ENCODE measurements around the gene TEDC1. TPM values are rescaled to one million over a fixed set of nuclear protein-coding genes. Genes with fewer than 3 reads are reported as not detected.

Gene TEDC1
- total RNA-seq, 1 experiment from 2014 or later: 26.2 TPM

GRCh38 chr14:105452963-105453362 lies 38.1 kb upstream of the TEDC1 start:
- no peak overlapping the region for H3K14ac ChIP-seq (ENCODE audit: insufficient read depth, low read length)
- H3K23ac ChIP-seq (ENCODE audit: insufficient read length, low read depth, low read length): no peak overlapping the region
- Mint-ChIP-seq H3K9me3 (no peaks in the 10 kb centered on the region; a peak in 1 of 5 replicates), H3K27me3 (ENCODE audit: low read depth) (no peaks in the 10 kb centered on the region), H3K27ac (peak overlapping the region in 2 of 3 experiments; percentile 52 to 72; a peak in 2 of 7 replicates), H3K4me3 (no peak overlapping the region), H3K4me1 (no peaks in the 10 kb centered on the region), H3K36me3 (ENCODE audit: insufficient read depth in 1 of 3, low read depth in 3 of 3) (peaks cover 22 to 58% (median 57%) of the 10 kb centered on the region in 3 experiments; a peak in 6 of 7 replicates)
- H3K23me2 ChIP-seq (ENCODE audit: insufficient read length, low read depth, low read length, poor library complexity, severe bottlenecking): no peaks in the 10 kb centered on the region
- no peak overlapping the region for H2BK12ac ChIP-seq (ENCODE audit: insufficient read length, low read depth, low read length)
- whole genome bisulfite sequencing (ENCODE audit: extremely low coverage, insufficient read length, low lambda C conversion rate): no CpG with 5 or more reads among the region's 14 CpGs
- no peak overlapping the region for H4K5ac ChIP-seq (ENCODE audit: insufficient read length, low read depth, low read length)
- no peak overlapping the region for H3K56ac ChIP-seq (ENCODE audit: insufficient read length, low read depth, low read length)
- H2AFZ ChIP-seq (ENCODE audit: low read length): no peak overlapping the region
- H4K91ac ChIP-seq (ENCODE audit: insufficient read length, low read depth, low read length): no peak overlapping the region
- no peak overlapping the region for H3K27ac ChIP-seq (ENCODE audit: insufficient read length, low read depth, low read length)
- H2BK15ac ChIP-seq (ENCODE audit: low read depth, low read length): no peak overlapping the region
- no peaks in the 10 kb centered on the region for H3K27me3 ChIP-seq (ENCODE audit: insufficient read depth, low read length)
- H3T11ph ChIP-seq (ENCODE audit: low read length): no peak overlapping the region
- no peaks in the 10 kb centered on the region for H3K9me3 ChIP-seq (ENCODE audit: control insufficient read depth, low read depth, low read length)
- no peak overlapping the region for H3K18ac ChIP-seq (ENCODE audit: insufficient read length, low read depth, low read length)
- TF ChIP-seq CTCF (conservative IDR thresholded peaks at IDR 0.05): no peak
- H3K79me1 ChIP-seq (ENCODE audit: insufficient read depth, low read depth, low read length, poor library complexity, severe bottlenecking): no peaks in the 10 kb centered on the region
- DNase-seq: no peak
- no peak overlapping the region for H3K9ac ChIP-seq (ENCODE audit: extremely low read depth, insufficient read length, low read length)
- no peaks in the 10 kb centered on the region for H4K20me1 ChIP-seq (ENCODE audit: control insufficient read depth, insufficient read depth, insufficient read length)
- H3K4me2 ChIP-seq (ENCODE audit: insufficient read depth, insufficient read length, low read length): no peak overlapping the region
- no peak overlapping the region for H4K8ac ChIP-seq (replicated peaks; ENCODE audit: insufficient read length, low read depth, low read length)
- no peaks in the 10 kb centered on the region for H3K79me2 ChIP-seq (ENCODE audit: insufficient read depth, low read length)
- no peak overlapping the region for H2AK5ac ChIP-seq (ENCODE audit: insufficient read length, low read length)
- H3K4me1 ChIP-seq (ENCODE audit: insufficient read depth, low read length): no peaks in the 10 kb centered on the region
- H2BK20ac ChIP-seq (ENCODE audit: low read depth, low read length, poor library complexity, severe bottlenecking): no peak overlapping the region
- no peak overlapping the region for H3K4ac ChIP-seq (ENCODE audit: low read depth, low read length)
- no peak overlapping the region for H2BK120ac ChIP-seq (ENCODE audit: low read depth, low read length, poor library complexity, severe bottlenecking)
- H2BK5ac ChIP-seq (ENCODE audit: insufficient read length, low read length): no peak overlapping the region

Data from H9 (cell line).